Urinary bladder (tissue), 4 donors: Measurements from ENCODE around the gene COL26A1. TPM values are rescaled to one million over a fixed set of nuclear protein-coding genes. Genes with fewer than 3 reads are reported as not detected.

Experiments used
- DNase-seq: peaks from one replicate; pipeline ENCODE4 v3.0.0-alpha.2; 2015; ENCODE audit errors: extremely low spot score
- H3K27ac ChIP-seq: one replicate; pipeline ENCODE4 v1.5.1; 2013; ENCODE audit warnings: low read depth, mild to moderate bottlenecking, moderate library complexity
- H3K36me3 ChIP-seq: one replicate; pipeline ENCODE4 v1.6.1; 2013; ENCODE audit warnings: mild to moderate bottlenecking, moderate library complexity; ENCODE audit not compliant: insufficient read depth
- H3K4me1 ChIP-seq: one replicate; pipeline ENCODE4 v1.6.1; 2013; ENCODE audit warnings: mild to moderate bottlenecking, moderate library complexity; ENCODE audit not compliant: insufficient read depth
- H3K4me3 ChIP-seq: one replicate; pipeline ENCODE4 v1.5.1; 2013; ENCODE audit warnings: low read depth, low read length
- WGBS: extraction: QIAGEN DNeasy Blood & Tissue Kit; methylation state at CpG from one replicate; pipeline ENCODE4 v1.1.7; 2013; 5-methylcytosine and 5-hydroxymethylcytosine counted together
- polyA plus RNA-seq: library from polyadenylated mRNA; stranded (reverse); fragments of 200-250 nt; gene quantifications from one replicate; pipeline ENCODE4 v1.2.3, GENCODE V29; 2013
- total RNA-seq: library from RNA; depleted of rRNA; stranded (reverse); fragments of >200 nt; gene quantifications from one replicate; pipeline ENCODE4 v1.2.3, GENCODE V29; 2014
- donor health status: healthy with polysubstance abuse.
- donor health status: healthy.

Gene COL26A1
- total and polyA plus RNA-seq, 2 donors = 0.06 to 2.9 TPM

DNA sequence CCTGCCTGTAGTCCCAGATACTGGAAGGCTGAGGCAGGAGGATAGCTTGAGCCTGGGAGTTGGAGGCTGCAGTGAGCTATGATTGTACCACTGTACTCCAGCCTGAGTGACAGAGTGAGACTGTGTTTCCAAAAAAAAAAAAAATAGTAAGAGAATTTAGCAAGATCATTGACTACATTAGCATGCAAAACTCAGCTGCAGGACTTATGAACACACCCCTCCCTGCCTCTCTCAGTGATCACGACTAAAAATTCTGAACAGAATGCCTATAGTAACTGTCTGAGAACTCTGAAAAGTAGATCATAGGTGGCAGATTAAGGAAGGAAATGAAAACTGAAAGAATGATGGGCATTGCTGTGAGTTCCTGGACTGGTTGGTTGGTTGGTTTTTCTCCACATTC lies 215.9 kb downstream of the COL26A1 start:
- Histone ChIP-seq H3K4me3 (no peak overlapping the region), H3K36me3 (no peaks in the 10 kb centered on the region), H3K4me1 (no peaks in the 10 kb centered on the region), H3K27ac (no peak overlapping the region)
- no peak for DNase-seq
- 54% methylated on average over 1 of the region's 1 CpG for WGBS

DNA sequence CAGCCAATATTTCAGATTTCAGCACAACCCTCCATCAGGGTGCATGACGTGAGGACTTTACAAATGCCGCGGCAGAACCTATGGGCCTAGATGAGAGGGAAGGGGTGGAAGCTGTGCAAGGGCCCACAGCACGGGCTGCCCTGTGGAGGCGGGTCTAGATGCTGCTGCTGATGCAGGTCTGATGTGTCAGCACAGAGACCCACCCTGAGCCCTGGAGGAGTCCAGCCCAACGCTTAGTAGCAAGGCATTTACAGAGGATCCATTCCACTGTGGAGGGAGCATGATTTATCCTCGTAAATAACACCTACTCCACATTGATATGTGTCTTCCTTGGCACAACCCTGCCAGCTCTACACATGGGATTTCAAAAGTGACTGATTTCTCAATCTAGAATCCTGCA lies 217.9 kb downstream of the COL26A1 start:
- 92% methylated on average over 7 of the region's 7 CpGs for WGBS
- no peak for DNase-seq

DNA sequence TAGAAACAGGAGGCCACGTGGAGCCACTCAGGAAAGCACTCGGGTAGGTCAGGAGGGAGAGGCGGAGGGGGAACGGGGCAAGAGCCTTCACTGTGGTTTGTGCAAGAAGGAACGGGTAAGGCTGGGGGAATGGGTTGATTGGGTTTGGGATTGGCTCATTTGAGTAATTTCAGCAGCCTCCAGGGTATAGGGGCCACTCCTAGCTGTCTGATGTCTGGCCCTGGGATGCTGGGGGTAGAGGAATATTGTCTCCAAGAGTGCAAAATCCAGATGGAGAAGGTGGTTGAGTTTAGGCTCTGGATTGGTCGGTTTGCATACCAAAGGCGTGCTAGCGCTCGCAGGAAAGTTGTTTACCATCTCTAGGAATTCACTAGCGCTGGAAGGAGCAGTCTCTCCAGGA lies 219.2 kb downstream of the COL26A1 start:
- Histone ChIP-seq H3K4me3 (no peak overlapping the region), H3K36me3 (no peaks in the 10 kb centered on the region), H3K4me1 (no peaks in the 10 kb centered on the region), H3K27ac (no peak overlapping the region)
- 48% methylated on average over 10 of the region's 10 CpGs for WGBS
- DNase-seq = no peak

More for the DNA sequence above, 217.9 kb downstream of the COL26A1 start:
- Histone ChIP-seq H3K4me1 (no peaks in the 10 kb centered on the region), H3K4me3 (no peak overlapping the region), H3K36me3 (no peaks in the 10 kb centered on the region), H3K27ac (no peak overlapping the region)

DNA sequence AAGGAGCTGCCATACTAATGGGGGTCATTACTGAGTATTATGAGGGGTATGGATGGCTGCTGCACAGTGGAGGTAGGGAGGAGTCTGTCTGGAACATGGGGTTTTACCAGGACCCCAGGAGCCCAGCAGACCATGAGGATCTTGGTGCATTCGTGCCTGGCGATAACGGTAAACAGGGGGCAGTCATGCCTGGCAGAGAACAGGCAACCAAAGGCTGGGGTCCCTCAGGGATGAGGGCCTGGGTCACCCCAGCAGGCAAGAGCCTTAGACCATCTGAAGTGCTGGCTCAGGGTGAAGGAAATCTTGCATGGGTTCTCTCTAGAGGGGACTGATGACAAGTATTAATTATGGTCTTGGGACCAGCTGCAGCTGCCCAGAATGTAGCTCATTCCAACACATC lies 220.3 kb downstream of the COL26A1 start:
- 94% methylated on average over 3 of the region's 3 CpGs for WGBS
- no peaks in the 10 kb centered on the region for H3K4me1 ChIP-seq
- no peak overlapping the region for H3K27ac ChIP-seq
- H3K36me3 ChIP-seq = no peaks in the 10 kb centered on the region
- no peak overlapping the region for H3K4me3 ChIP-seq
- no peak for DNase-seq

DNA sequence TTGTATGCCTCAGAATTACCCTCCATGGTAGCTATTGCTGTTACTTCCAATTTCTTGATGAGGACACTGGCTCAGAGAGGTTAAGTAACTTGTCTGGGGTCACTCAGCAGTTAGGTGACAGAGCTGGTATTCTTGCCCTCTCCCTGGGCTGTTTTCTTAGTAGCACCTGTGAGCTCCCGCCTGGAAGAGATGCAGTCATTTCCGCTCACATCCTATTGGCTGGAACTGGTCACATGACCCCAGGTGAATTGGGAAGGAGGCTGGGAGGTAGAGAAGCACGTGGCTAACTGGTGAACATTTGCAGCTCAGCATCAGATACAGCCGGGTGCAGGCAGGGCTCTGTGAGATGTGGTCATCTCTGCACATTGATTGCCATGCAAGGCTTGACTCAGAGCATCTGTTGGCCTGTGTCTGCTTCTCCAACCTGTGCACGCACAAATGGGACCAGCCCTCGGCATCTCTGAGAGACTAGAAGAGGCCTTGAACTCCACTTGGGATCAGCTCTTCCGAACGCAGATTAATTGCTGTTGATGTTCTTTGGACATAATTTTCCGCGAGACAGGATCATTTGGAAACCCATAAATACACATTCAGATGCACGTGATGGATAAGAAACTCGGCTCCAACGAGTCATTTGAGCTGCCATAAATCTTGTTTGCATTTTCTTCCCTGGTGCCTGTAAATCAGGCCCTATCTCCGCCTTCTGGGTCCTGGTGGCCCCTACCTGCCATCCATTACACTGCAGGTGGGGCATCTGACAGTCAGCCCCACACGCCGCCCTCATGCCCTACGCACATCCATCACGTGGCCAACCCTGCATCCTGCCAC lies 223.6 kb downstream of the COL26A1 start:
- Histone ChIP-seq H3K4me1 (no peaks in the 10 kb centered on the region), H3K36me3 (no peaks in the 10 kb centered on the region), H3K27ac (no peak overlapping the region), H3K4me3 (no peak overlapping the region)
- WGBS = 55% methylated on average over 18 of the region's 18 CpGs
- no peak for DNase-seq

DNA sequence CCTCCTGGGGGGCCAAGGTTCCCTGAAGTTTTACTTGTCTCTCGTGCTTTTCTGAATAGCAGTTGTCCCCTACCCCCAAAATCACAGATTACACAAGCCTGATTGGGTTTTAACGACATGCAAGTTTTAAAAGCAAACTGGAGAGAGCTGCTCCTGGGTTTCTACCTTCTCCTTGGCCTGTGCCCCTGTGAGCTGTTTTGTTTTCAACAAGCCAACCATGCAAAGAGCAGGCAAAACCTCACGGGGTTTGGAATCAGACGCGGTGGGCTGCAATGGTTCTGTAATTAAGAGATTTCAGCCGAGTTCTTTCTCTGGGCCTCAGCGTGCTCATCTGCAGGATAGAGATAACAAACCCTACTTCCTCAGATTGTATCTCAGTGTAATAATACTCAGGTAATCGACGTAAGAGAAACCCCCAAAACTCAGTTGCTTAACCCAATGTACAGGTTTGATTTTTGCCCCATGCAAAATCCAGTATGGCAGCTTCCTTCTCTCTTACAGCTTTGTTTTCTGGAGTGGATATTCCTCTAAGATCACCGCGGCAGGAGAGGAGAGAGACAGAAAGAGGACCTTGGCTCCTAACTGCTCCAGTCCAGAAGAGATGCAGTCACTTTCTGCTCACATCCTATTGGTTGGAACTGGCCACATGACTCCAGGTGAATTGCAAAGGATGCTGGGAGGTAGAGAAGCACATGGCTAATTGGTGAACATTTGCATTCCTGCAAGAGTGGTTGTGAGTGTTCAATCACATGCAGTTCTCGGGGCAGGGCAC lies 224.4 kb downstream of the COL26A1 start:
- DNase-seq = no peak
- H3K4me3 ChIP-seq = no peak overlapping the region
- H3K27ac ChIP-seq = no peak overlapping the region
- H3K4me1 ChIP-seq = no peaks in the 10 kb centered on the region
- 73% methylated on average over 12 of the region's 12 CpGs for WGBS
- H3K36me3 ChIP-seq = no peaks in the 10 kb centered on the region

DNA sequence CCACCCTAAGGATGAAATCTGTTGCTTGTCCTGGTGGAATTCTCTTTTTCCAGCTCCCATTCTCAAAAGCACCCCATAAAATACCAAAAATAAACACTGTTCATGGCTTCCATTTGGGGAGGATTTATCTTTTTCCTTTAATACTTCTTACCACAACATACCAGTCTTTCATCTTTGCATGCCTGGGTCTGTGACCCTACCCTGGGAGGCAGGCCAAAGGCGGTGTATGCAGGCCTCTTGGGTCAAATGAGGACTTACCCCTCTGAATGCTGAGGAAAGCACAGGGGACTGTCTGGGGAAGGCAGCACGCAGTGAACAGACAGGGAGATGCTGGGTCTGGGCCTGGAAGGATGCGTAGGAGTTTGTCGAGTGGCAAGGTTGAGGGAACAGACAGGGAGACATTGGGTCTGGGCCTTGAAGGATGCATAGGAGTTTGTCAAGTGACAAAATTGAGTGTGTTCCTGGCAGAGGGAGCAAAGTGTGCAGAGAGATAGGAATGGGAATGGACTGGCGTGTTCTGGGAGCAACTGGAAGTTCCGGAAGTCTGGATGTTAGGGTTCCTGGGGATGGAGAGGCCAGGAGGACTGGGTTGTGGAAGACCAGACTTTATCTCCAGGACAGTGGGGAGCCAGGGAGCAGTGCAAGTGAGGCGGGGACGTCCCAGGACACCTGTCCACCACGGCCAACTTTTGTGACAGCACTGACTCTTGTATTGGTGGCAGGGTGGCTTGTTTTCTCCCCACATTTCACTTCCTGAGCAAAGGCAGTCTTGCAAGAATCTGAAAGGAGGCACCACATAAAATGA lies 225.7 kb downstream of the COL26A1 start:
- 84% methylated on average over 9 of the region's 9 CpGs for WGBS
- no peak for DNase-seq
- Histone ChIP-seq H3K27ac (no peak overlapping the region), H3K4me1 (no peaks in the 10 kb centered on the region), H3K36me3 (no peaks in the 10 kb centered on the region), H3K4me3 (no peak overlapping the region)

DNA sequence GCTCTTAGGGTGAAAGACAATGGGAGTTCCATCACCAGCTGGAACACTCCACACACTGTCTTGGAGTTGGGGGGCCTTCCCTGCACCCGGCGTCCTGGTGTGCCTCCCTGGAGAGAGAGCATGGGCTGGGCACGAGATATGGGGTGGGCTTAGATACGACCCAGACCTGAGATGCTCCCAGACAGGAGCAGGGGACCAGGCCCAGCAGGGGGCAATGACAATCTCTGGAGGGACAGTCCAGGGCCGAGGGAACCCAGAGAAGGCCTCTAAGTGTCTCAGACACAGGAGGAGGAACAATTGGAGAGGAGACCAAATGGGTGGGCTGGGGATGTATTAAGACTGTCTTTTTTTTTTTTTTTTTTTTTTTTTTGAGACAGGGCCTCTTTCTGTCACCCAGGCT lies 226.4 kb downstream of the COL26A1 start:
- 80% methylated on average over 5 of the region's 5 CpGs for WGBS
- Histone ChIP-seq H3K4me3 (no peak overlapping the region), H3K27ac (no peak overlapping the region), H3K36me3 (no peaks in the 10 kb centered on the region), H3K4me1 (no peaks in the 10 kb centered on the region)
- no peak for DNase-seq

DNA sequence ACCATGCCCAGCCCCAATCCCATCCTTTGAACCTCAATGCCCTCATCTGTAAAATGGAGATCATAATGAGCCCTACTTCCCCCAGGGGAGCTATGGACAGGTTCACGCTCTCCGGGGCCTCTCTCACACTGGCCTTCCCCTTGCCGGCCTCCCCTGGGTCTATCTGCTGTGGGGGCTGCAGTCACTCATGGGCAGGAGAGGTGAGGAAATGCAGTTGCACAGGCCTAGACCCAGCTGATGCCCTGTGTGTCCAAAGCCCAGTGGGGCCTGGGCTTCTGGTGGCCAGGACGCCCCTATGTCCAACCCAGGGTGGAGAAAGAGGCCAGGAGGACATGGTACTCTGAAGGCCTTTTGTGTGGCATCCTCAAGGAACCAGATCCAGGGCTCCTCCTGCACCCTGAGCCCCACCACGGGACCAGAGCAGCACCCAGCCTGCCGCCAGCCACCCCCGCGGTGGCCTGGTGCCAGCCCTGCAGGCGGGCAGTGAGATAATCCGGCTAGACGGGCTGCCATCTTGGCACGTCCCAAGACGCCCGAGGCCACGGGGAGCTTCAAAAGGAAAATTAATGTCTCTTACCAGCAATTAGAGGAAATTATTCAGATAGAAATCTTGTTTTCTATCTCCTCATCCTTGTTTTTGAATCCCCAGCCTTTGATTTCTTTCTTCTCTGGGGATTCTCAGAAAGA lies 227.4 kb downstream of the COL26A1 start:
- H3K27ac ChIP-seq = no peak overlapping the region
- no peak overlapping the region for H3K4me3 ChIP-seq
- H3K4me1 ChIP-seq = no peaks in the 10 kb centered on the region
- no peaks in the 10 kb centered on the region for H3K36me3 ChIP-seq
- no peak for DNase-seq
- WGBS = 83% methylated on average over 15 of the region's 15 CpGs

DNA sequence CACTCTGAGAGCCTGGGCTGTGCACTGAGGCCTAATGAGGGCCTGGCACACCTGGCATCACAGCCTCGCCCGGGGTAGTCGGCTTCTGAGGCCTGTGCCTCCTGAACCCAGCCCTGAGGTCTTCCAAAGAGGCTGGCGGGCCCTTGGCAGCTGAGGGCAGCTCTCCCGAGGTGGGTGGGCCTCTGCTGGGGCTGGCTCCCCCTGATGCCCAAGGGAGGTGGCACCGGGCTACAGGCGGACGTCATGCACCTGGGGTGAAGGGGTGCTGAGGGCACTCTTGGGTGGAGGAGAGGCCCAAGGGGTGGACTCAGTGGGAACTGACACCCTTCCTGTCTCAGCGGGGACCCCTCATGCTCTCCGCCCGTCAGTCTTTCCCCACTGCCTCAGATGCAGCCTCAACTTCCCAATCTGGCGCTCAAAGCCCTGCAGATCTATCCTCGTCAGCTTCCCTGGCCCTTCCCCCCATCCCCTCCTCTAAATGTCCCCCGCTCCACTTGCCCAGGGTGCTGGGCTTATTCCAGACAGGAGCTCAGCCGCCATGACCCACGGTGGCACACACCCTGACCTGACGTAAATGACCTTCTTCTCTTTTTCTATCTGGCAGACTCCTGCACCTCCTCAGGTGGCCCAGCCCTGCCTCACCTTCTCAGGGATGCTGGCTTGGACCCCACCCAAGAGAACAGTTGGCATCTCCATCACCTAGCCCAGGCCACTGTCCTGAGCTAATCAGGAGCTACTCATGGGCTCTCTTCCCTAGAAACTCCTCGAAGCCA lies 228.2 kb downstream of the COL26A1 start:
- H3K27ac ChIP-seq = no peak overlapping the region
- H3K4me1 ChIP-seq = no peaks in the 10 kb centered on the region
- WGBS = 94% methylated on average over 18 of the region's 18 CpGs
- no peaks in the 10 kb centered on the region for H3K36me3 ChIP-seq
- H3K4me3 ChIP-seq = no peak overlapping the region
- no peak for DNase-seq

DNA sequence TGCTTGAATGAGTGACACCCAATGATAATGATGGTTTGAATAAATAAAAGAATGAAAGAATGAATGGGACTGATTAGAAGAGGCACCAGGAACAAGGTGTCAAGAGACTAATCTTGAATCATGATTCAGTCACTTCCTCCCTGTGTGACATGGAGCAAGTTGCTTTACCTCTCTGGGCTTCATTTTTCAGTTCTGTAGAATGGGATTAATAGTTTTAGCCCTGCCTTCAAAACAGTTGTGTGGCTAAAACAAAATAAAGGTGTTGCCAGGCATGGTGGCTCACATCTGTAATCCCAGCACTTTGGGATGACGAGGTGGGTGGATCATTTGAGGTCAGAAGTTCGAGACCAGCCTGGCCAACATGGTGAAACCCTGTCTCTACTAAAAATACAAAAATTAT lies 228.8 kb downstream of the COL26A1 start:
- 91% methylated on average over 2 of the region's 2 CpGs for WGBS
- Histone ChIP-seq H3K27ac (no peak overlapping the region), H3K4me1 (no peaks in the 10 kb centered on the region), H3K4me3 (no peak overlapping the region), H3K36me3 (no peaks in the 10 kb centered on the region)
- DNase-seq = no peak

DNA sequence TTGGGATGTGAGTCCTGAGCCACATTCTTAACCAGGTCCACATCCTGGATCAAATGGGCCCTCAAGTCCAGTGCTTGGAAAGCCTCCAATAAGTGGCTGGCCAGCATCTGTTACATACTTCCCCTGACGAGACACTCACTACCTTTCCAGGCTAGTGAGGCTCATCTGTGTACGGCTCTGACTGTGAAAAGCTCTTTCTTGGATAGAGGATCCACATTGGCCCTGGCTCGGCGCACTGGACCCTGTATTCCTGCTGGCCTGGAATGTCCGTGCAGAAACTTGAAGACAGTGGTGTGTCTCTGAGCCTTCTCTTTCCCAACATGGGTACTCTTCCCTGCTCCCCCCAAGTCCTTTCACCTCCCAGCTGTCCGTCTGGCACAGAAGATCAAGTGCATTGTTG lies 230.9 kb downstream of the COL26A1 start:
- Histone ChIP-seq H3K4me3 (no peak overlapping the region), H3K4me1 (no peaks in the 10 kb centered on the region), H3K36me3 (no peaks in the 10 kb centered on the region), H3K27ac (no peak overlapping the region)
- DNase-seq = no peak
- WGBS = 82% methylated on average over 6 of the region's 6 CpGs
